Activated CD4-positive, alpha-beta T cell treated with anti-CD3 and anti-CD28 coated beads for 1 hour (primary cell): ENCODE measurements around the gene LHX8.

Source experiments
- DNase-seq: peaks from one replicate; pipeline ENCODE4 v3.0.0-alpha.2; 2020

LHX8 gene

DNA sequence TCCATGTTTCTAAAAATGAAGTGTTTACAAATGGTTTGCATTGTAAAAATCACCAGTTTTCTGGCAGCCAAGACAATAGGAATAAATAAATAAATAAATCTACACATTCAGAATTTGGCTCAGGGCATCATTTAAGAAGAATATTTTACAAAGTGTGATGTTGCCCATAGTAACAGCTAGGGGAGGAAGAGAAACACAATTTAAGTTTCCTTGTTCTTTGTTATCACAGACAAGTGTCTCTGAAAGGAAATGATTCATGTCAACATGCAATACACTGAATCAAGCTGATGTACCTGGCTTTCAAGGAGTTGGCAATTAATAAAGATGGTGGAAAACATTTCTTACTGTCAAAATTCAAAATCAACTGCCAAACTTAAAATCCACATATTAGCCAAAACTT, 74.7 kb downstream of the LHX8 start:
- no peak for DNase-seq
